ENCODE data around the gene PDIA4.

DNA sequence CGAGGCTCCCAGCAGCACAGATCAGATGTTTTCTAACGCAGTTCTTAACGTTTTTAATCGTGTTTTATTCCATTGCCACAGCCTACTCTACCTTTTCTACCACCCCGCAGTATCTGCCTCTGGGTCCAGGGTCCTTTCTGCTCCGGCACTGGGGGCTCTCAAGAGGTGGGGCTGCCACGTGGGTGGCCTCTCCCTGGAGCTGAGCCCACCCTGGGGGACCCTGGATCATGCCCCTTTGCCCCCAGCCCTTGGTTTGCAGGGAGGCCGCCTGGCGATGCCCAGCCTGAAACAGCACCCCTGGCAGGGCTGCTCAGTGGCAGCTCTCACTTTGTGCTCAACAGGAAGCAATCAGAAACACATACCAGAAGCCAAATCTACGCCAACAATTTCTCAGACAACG lies 25.3 kb downstream of the PDIA4 start:
- TF ChIP-seq POLR2AphosphoS5 (IDR thresholded peaks at IDR 0.05; ENCODE audit: low read depth, low read length) (no peak), TAF1 (IDR thresholded peaks at IDR 0.05; ENCODE audit: borderline replicate concordance, low read depth, low read length) (no peak)

All from GM12892 (cell line).